Mesenchymal stem cell (in vitro differentiated cells and primary cell): ENCODE results near the gene ITGA2.
"Not testable (repeated sequence)": the region's sequence is repeated elsewhere in the genome, so short reads cannot be mapped to it uniquely, and the experiment has no call there.

Experiments
- DNase-seq: peaks from one replicate; pipeline ENCODE4 v3.0.0-alpha.2; 2013
- H2AFZ ChIP-seq: one replicate; pipeline ENCODE4 v1.6.1; 2013; ENCODE audit warnings: low read depth, mild to moderate bottlenecking, control low read depth, inconsistent platforms, low read length, moderate library complexity
- H2AK5ac ChIP-seq: 2 replicates; pipeline ENCODE4 v1.6.1; 2013; ENCODE audit warnings: low read length, moderate library complexity, mild to moderate bottlenecking, inconsistent platforms; ENCODE audit not compliant: severe bottlenecking
- H2BK120ac ChIP-seq: one replicate; pipeline ENCODE4 v1.6.1; 2013; ENCODE audit warnings: low read depth, mild to moderate bottlenecking, inconsistent platforms, low read length, moderate library complexity
- H2BK12ac ChIP-seq, 2 experiments: one replicate each; pipeline ENCODE4 v1.6.1; 2013; ENCODE audit warnings: inconsistent platforms in 2 of 2, low read length in 2 of 2, mild to moderate bottlenecking in 2 of 2, moderate library complexity in 2 of 2, control low read depth in 1 of 2
- H2BK15ac ChIP-seq: one replicate; pipeline ENCODE4 v1.6.1; 2013; ENCODE audit warnings: mild to moderate bottlenecking, low read depth, inconsistent platforms; ENCODE audit not compliant: poor library complexity, severe bottlenecking
- H2BK5ac ChIP-seq: 2 replicates; pipeline ENCODE4 v1.6.1; 2013; ENCODE audit warnings: low read depth, mild to moderate bottlenecking, low read length, control low read depth, inconsistent platforms; ENCODE audit not compliant: poor library complexity, severe bottlenecking
- H3K14ac ChIP-seq, 2 experiments: one replicate each; pipeline ENCODE4 v1.6.1; 2013; ENCODE audit warnings: inconsistent platforms in 2 of 2, low read length in 2 of 2, control low read depth in 1 of 2, mild to moderate bottlenecking in 1 of 2, moderate library complexity in 1 of 2
- H3K18ac ChIP-seq, 2 experiments: one replicate each; pipeline ENCODE4 v1.6.1; 2013; ENCODE audit warnings: inconsistent platforms in 2 of 2, low read length in 2 of 2, control low read depth in 1 of 2, low read depth in 1 of 2, mild to moderate bottlenecking in 1 of 2
- H3K23ac ChIP-seq, 2 experiments: one replicate each; pipeline ENCODE4 v1.6.1; 2013; ENCODE audit warnings: inconsistent platforms in 2 of 2, low read length in 2 of 2, mild to moderate bottlenecking in 2 of 2, moderate library complexity in 2 of 2, control low read depth in 1 of 2
- H3K27ac ChIP-seq: 2 replicates; pipeline ENCODE4 v1.5.1; 2013; ENCODE audit warnings: mild to moderate bottlenecking, moderate library complexity, low read length, control low read depth, inconsistent platforms; ENCODE audit not compliant: poor library complexity, severe bottlenecking
- H3K27me3 ChIP-seq, 2 experiments: 2 replicates each; pipeline versions ENCODE4 v1.6.1 to v1.7.0; 2013; ENCODE audit warnings: low read length in 2 of 2, mild to moderate bottlenecking in 2 of 2, moderate library complexity in 2 of 2, control low read depth in 1 of 2, inconsistent platforms in 1 of 2; ENCODE audit not compliant: control insufficient read depth in 1 of 2, insufficient read depth in 1 of 2
- H3K36me3 ChIP-seq, 2 experiments: 2 replicates each; pipeline versions ENCODE4 v1.6.1 to v1.7.0; 2013; ENCODE audit warnings: low read length in 2 of 2, control low read depth in 1 of 2, inconsistent platforms in 1 of 2, low read depth in 1 of 2, mild to moderate bottlenecking in 1 of 2; ENCODE audit not compliant: insufficient read depth in 2 of 2, control insufficient read depth in 1 of 2
- H3K4ac ChIP-seq, 2 experiments: one replicate each; pipeline ENCODE4 v1.6.1; 2013; ENCODE audit warnings: inconsistent platforms in 2 of 2, low read length in 2 of 2, mild to moderate bottlenecking in 2 of 2, moderate library complexity in 2 of 2, control low read depth in 1 of 2, low read depth in 1 of 2
- H3K4me1 ChIP-seq: 2 replicates; pipeline ENCODE4 v1.6.1; 2013; ENCODE audit warnings: low read depth, low read length, control low read depth; ENCODE audit not compliant: control insufficient read depth, insufficient read depth
- H3K4me2 ChIP-seq: 2 replicates; pipeline ENCODE4 v1.6.1; 2013; ENCODE audit warnings: low read length, mild to moderate bottlenecking, inconsistent platforms; ENCODE audit not compliant: poor library complexity, severe bottlenecking
- H3K4me3 ChIP-seq, 2 experiments: 2 replicates each; pipeline versions ENCODE4 v1.5.1 to v1.7.0; 2013; ENCODE audit warnings: low read length in 2 of 2, mild to moderate bottlenecking in 2 of 2, control low read depth in 1 of 2, low read depth in 1 of 2; ENCODE audit not compliant: insufficient read depth in 1 of 2
- H3K79me1 ChIP-seq: replicated peaks from 2 replicates; pipeline ENCODE4 v1.6.1; 2013; ENCODE audit warnings: mild to moderate bottlenecking, control low read depth, low read length, inconsistent platforms; ENCODE audit not compliant: poor library complexity, severe bottlenecking
- H3K9ac ChIP-seq: 2 replicates; pipeline ENCODE4 v1.7.0; 2013; ENCODE audit warnings: mild to moderate bottlenecking, low read length, moderate library complexity
- H3K9me3 ChIP-seq: 2 replicates; pipeline ENCODE4 v1.7.0; 2013; ENCODE audit warnings: mild to moderate bottlenecking, low read length; ENCODE audit not compliant: control insufficient read depth
- H4K8ac ChIP-seq: one replicate; pipeline ENCODE4 v1.6.1; 2013; ENCODE audit warnings: inconsistent platforms, mild to moderate bottlenecking, low read length, moderate library complexity
- H4K91ac ChIP-seq: one replicate; pipeline ENCODE4 v1.6.1; 2013; ENCODE audit warnings: mild to moderate bottlenecking, low read length, inconsistent platforms
- WGBS: methylation state at CpG from one replicate; pipeline ENCODE4 v1.1.7; 2013; ENCODE audit warnings: mixed read lengths; 5-methylcytosine and 5-hydroxymethylcytosine counted together

The ITGA2 gene

DNA sequence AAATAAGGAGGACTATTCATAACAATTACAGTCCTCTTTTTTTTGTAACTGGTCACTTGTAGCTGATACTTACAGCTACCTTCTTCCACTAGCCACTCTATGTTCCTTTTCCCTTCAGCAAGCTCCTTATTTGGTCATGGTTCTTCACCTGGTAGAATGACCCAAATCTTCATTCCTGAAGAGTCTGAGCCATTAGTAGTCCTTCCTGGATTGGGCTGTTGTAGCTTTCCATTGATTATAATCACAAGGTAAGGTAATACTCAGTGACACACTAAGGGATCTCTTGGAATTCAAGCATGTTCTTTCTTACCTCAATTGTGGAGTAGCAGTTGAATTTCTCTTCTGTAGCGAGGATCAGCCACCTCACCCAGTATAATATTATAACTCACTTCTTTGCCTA is 25.5 kb upstream of the ITGA2 start:
- Histone ChIP-seq H2AFZ (no peak overlapping the region), H3K79me1 (no peaks in the 10 kb centered on the region), H3K18ac (no peak overlapping the region), H3K9ac (no peak overlapping the region), H3K23ac (no peak overlapping the region), H3K4me2 (no peak overlapping the region), H3K9me3 (no peaks in the 10 kb centered on the region), H3K27me3 (no peaks in the 10 kb centered on the region), H2BK120ac (no peak overlapping the region), H2BK5ac (no peak overlapping the region), H3K4me1 (no peaks in the 10 kb centered on the region), H4K8ac (no peak overlapping the region), H3K4ac (no peak overlapping the region), H3K4me3 (no peak overlapping the region), H3K27ac (no peak overlapping the region), H2BK12ac (no peak overlapping the region), H2BK15ac (no peak overlapping the region), H4K91ac (no peak overlapping the region), H3K14ac (no peak overlapping the region), H3K36me3 (no peaks in the 10 kb centered on the region), H2AK5ac (no peak overlapping the region)
- 100% methylated on average over 1 of the region's 1 CpG for WGBS
- no peak for DNase-seq

DNA sequence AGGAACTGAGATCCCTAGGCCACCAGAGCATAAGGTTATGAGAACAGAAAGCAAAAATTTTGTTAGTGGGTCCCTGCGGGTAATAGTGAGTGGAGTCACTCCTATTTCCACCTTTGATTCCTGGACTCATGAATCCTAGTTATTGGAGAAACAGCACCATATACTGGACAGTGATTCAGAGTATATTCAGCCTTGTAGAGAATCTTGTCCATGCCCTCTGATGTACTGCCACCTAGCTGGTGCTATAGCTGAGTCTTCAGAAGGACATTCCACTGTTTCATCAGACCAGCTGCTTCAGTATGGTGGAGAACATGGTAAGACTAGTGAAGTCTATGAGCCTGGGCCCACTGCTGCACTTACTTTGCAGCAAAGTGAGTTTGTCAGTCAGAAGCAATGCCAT is 25.0 kb upstream of the ITGA2 start:
- H3K9ac ChIP-seq: no peak overlapping the region
- no peak overlapping the region for H2BK15ac ChIP-seq
- H2BK5ac ChIP-seq: no peak overlapping the region
- H3K4me3 ChIP-seq: no peak overlapping the region
- no peak overlapping the region for H3K4ac ChIP-seq
- no peak for DNase-seq
- H3K23ac ChIP-seq: no peak overlapping the region
- WGBS: 100% methylated on average over 1 of the region's 1 CpG
- no peaks in the 10 kb centered on the region for H3K9me3 ChIP-seq
- no peak overlapping the region for H2AFZ ChIP-seq
- no peaks in the 10 kb centered on the region for H3K79me1 ChIP-seq
- H3K27me3 ChIP-seq: no peaks in the 10 kb centered on the region
- H3K36me3 ChIP-seq: no peaks in the 10 kb centered on the region
- no peak overlapping the region for H3K27ac ChIP-seq
- H3K18ac ChIP-seq: no peak overlapping the region
- no peak overlapping the region for H3K14ac ChIP-seq
- no peak overlapping the region for H2AK5ac ChIP-seq
- no peak overlapping the region for H4K8ac ChIP-seq
- H2BK120ac ChIP-seq: no peak overlapping the region
- no peak overlapping the region for H3K4me2 ChIP-seq
- no peak overlapping the region for H2BK12ac ChIP-seq
- no peak overlapping the region for H4K91ac ChIP-seq
- no peaks in the 10 kb centered on the region for H3K4me1 ChIP-seq

DNA sequence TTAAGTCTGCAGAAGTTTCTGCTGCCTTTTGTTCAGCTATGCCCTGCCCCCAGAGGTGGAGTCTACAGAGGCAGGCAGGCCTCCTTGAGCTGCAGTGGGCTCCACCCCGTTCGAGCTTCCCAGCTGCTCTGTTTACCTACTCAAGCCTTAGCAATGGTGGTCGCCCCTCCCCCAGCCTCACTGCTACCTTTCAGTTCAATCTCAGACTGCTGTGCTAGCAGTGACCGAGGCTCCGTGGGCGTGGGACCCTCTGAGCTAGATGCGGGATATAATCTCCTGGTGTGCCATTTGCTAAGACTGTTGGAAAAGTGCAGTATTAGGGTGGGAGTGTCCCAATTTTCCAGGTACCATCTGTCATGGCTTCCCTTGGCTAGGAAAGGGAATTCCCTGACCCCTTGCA is 13.0 kb upstream of the ITGA2 start:
- not testable (repeated sequence) for H3K9ac ChIP-seq, H4K91ac ChIP-seq, H3K4me3 ChIP-seq, H3K4ac ChIP-seq, H3K36me3 ChIP-seq, DNase-seq, H3K27me3 ChIP-seq, H3K4me1 ChIP-seq, H3K79me1 ChIP-seq, H2BK15ac ChIP-seq, H4K8ac ChIP-seq, H2AFZ ChIP-seq, H2BK120ac ChIP-seq, H3K9me3 ChIP-seq, H3K14ac ChIP-seq, H2BK5ac ChIP-seq, H3K27ac ChIP-seq, H3K23ac ChIP-seq, H2BK12ac ChIP-seq, H3K4me2 ChIP-seq, H2AK5ac ChIP-seq, H3K18ac ChIP-seq
- 80% methylated on average over 7 of the region's 7 CpGs for WGBS

DNA sequence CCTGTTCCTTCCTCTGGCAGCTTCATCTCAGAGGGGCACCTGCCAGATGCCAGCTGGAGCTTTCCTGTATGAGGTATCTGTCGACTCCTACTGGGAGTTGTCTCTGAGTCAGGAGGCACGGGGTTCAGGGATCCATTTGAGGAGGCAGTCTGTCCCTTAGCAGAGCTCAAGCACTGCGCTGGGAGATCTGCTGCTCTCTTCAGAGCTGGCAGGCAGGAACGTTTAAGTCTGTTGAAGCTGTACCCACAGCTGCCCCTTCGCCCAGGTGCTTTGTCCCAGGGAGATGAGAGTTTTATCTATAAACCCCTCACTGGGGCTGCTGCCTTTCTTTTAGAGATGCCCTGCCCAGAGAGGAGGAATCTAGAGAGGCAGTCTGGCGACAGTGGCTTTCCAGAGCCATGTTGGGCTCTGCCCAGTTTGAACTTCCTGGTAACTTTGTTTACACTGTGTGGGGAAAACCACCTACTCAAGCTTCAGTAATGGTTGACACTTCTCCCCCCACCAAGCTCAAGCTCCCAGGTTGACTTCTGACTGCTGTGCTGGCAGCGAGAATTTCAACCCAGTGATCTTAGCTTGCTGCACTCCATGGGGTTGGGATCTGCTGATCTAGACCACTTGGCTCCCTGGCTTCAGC is 11.8 kb upstream of the ITGA2 start:
- Histone ChIP-seq H3K14ac (no peak overlapping the region), H2AK5ac (no peak overlapping the region), H2BK12ac (no peak overlapping the region), H3K9ac (no peak overlapping the region), H3K18ac (no peak overlapping the region), H3K4me2 (no peak overlapping the region), H3K36me3 (no peaks in the 10 kb centered on the region), H3K27me3 (no peaks in the 10 kb centered on the region), H4K8ac (no peak overlapping the region), H3K4me1 (no peaks in the 10 kb centered on the region), H3K27ac (no peak overlapping the region), H3K4ac (no peak overlapping the region), H2BK120ac (no peak overlapping the region), H3K23ac (no peak overlapping the region), H3K9me3 (peaks cover 6% of the 10 kb centered on the region), H3K4me3 (no peak overlapping the region), H3K79me1 (no peaks in the 10 kb centered on the region), H2BK15ac (no peak overlapping the region), H2AFZ (no peak overlapping the region), H2BK5ac (no peak overlapping the region), H4K91ac (no peak overlapping the region)
- no peak for DNase-seq
- 96% methylated on average over 7 of the region's 7 CpGs for WGBS
